Chondrocyte (in vitro differentiated cells): ENCODE results near the gene SCRG1. TPM values are rescaled to one million over a fixed set of nuclear protein-coding genes. Genes with fewer than 3 reads are reported as not detected.
A peak's percentile ranks its signal among the peaks of the same experiment; 100 is the strongest.

Experiments
- DNase-seq: peaks from one replicate; pipeline ENCODE4 v3.0.0; 2021; ENCODE audit warnings: mixed read lengths, low spot score
- H3K27ac Mint-ChIP-seq: one replicate; pipeline ENCODE4 v1.8.0; 2021; ENCODE audit warnings: mild to moderate bottlenecking, moderate library complexity, mixed read lengths; ENCODE audit not compliant: unreplicated experiment
- H3K27me3 Mint-ChIP-seq: 2 replicates; pipeline ENCODE4 v1.8.0; 2021; ENCODE audit warnings: low read depth, mixed read lengths
- H3K36me3 Mint-ChIP-seq: 2 replicates; pipeline ENCODE4 v1.8.0; 2021; ENCODE audit warnings: low read depth, mixed read lengths
- H3K4me1 Mint-ChIP-seq: 2 replicates; pipeline ENCODE4 v1.8.0; 2021; ENCODE audit warnings: low read depth, mild to moderate bottlenecking, mixed read lengths
- H3K4me3 Mint-ChIP-seq: one replicate; pipeline ENCODE4 v1.8.0; 2021; ENCODE audit warnings: mild to moderate bottlenecking, moderate library complexity, mixed read lengths; ENCODE audit not compliant: unreplicated experiment
- H3K9me3 Mint-ChIP-seq: 2 replicates; pipeline ENCODE4 v1.8.0; 2021; ENCODE audit warnings: low read depth, mixed read lengths
- CTCF ChIP-seq: fragments of 200-600 bp; sonication (generic); IDR thresholded peaks from 2 replicates; pipeline ENCODE4 v1.5.0; 2021; ENCODE audit warnings: antibody characterized with exemption, mild to moderate bottlenecking, moderate library complexity
- total RNA-seq: library from RNA; stranded (reverse); gene quantifications from 3 replicates; pipeline ENCODE4 v1.2.1, GENCODE V29; 2021

Gene SCRG1
- total RNA-seq, 1 donor from 2014 or later = 59.0 TPM

- no peak overlapping the region for H3K27ac Mint-ChIP-seq
- peaks cover 15% of the 10 kb centered on the region for H3K4me1 Mint-ChIP-seq
- no peaks in the 10 kb centered on the region for H3K27me3 Mint-ChIP-seq
- peaks cover 6% of the 10 kb centered on the region for H3K9me3 Mint-ChIP-seq
- TF ChIP-seq CTCF = no peak
- no peak for DNase-seq
- no peak overlapping the region for H3K4me3 Mint-ChIP-seq
- peaks cover 34% of the 10 kb centered on the region for H3K36me3 Mint-ChIP-seq
Measured at GRCh38 chr4:173391701-173392100, 7.2 kb downstream of the SCRG1 start.

- no peak for DNase-seq
- H3K4me3 Mint-ChIP-seq = no peak overlapping the region
- H3K36me3 Mint-ChIP-seq = peaks cover 16% of the 10 kb centered on the region
- H3K27me3 Mint-ChIP-seq = no peaks in the 10 kb centered on the region
- no peak overlapping the region for H3K27ac Mint-ChIP-seq
- TF ChIP-seq CTCF = no peak
- no peaks in the 10 kb centered on the region for H3K9me3 Mint-ChIP-seq
- H3K4me1 Mint-ChIP-seq = peaks cover 5% of the 10 kb centered on the region
Measured at GRCh38 chr4:173386751-173387150, 12.2 kb downstream of the SCRG1 start.

- Mint-ChIP-seq H3K4me1 (peaks cover 12% of the 10 kb centered on the region), H3K36me3 (peaks cover 6% of the 10 kb centered on the region), H3K9me3 (no peaks in the 10 kb centered on the region), H3K4me3 (no peak overlapping the region), H3K27me3 (no peaks in the 10 kb centered on the region), H3K27ac (no peak overlapping the region)
- TF ChIP-seq CTCF = no peak
- DNase-seq = no peak
Measured at GRCh38 chr4:173382349-173382748, 16.6 kb downstream of the SCRG1 start.

GRCh38 chr4:173381610-173382009 lies 17.3 kb downstream of the SCRG1 start:
- H3K9me3 Mint-ChIP-seq = no peaks in the 10 kb centered on the region

GRCh38 chr4:173380987-173381386 lies 17.9 kb downstream of the SCRG1 start:
- Mint-ChIP-seq H3K36me3 (peaks cover 3% of the 10 kb centered on the region), H3K27ac (no peak overlapping the region)

More at GRCh38 chr4:173381610-173382009, 17.3 kb downstream of the SCRG1 start:
- peaks cover 2% of the 10 kb centered on the region for H3K36me3 Mint-ChIP-seq
- H3K4me1 Mint-ChIP-seq = peaks cover 12% of the 10 kb centered on the region
- no peak for TF ChIP-seq CTCF
- DNase-seq = no peak
- peak overlapping the region; percentile 73 for H3K27ac Mint-ChIP-seq
- H3K27me3 Mint-ChIP-seq = no peaks in the 10 kb centered on the region
- H3K4me3 Mint-ChIP-seq = no peak overlapping the region

More at GRCh38 chr4:173380987-173381386, 17.9 kb downstream of the SCRG1 start:
- Mint-ChIP-seq H3K4me3 (no peak overlapping the region), H3K27me3 (no peaks in the 10 kb centered on the region), H3K4me1 (peaks cover 12% of the 10 kb centered on the region), H3K9me3 (no peaks in the 10 kb centered on the region)
- no peak for TF ChIP-seq CTCF
- DNase-seq = no peak
